K562 treated with DMSO at 1 percent for 48 hours (cell line): ENCODE data around the gene ZNF98. TPM values are rescaled to one million over a fixed set of nuclear protein-coding genes. Genes with fewer than 3 reads are reported as not detected.

Experiments used
- total RNA-seq: library from RNA; unstranded; fragments of 300-600 nt; gene quantifications from 2 replicates; pipeline ENCODE4 v1.2.3, GENCODE V29; 2022; ENCODE audit warnings: low replicate concordance; ENCODE audit errors: extremely low read depth

ZNF98 gene
- total RNA-seq: not detected in 2 replicates

GRCh38 chr19:22422211-22422610, at the start of gene ZNF98:
Gene ZNF98, minus strand, starts transcription at chr19:22422346. Its CDS starts 122 bp downstream, at chr19:22422224.

Other genes with a start within 250 kb of the ZNF98 start
- gene ZNF676, start 225.4 kb downstream of the ZNF98 start, total RNA-seq: not detected in 2 replicates
- gene ZNF729, start 135.9 kb downstream of the ZNF98 start, total RNA-seq: not detected in 2 replicates
- not detected in 2 replicates for gene ZNF492, start 212.0 kb upstream of the ZNF98 start, total RNA-seq